Measurements from ENCODE around the gene SORCS2. TPM values are rescaled to one million over a fixed set of nuclear protein-coding genes. Genes with fewer than 3 reads are reported as not detected.

SORCS2 gene
- polyA plus RNA-seq, 1 donor from 2014 or later = not detected

DNA sequence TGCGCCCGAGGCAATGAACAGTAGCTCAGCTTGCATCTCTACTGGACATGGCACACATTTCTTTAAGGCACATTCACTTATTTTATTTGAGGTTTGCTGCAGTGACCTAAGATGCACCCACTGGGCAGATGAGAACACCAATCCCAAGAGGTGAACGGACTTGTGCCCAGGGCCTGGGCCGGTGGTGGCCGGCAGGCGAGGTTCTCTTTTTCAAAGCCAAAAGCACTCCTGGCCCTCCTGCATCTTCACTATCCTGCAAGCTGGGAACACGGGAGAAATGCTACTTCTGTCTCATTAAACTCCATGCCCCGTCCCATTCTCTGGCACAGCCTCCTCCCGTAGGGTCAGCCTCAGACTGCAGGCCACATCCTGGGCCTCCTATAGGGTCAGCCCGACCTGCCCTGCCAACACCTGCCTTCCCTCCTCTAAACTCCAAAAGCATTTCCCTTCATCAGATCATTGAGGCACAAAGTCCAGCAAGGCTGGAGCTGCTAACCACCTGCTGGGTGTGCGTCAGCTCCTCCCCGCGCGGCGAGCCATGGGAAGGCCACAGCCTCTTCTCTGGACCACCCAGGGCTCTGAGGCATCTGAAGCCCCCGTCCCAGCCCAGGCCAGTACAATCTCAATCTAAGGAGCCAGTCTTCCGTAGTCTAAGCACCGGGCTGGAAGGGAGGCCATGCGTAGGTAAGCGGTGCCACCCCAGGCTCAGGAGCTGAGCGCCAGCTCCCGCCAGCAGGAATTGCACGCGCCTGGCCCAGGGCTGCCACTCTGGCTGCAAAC, 581.3 kb downstream of the SORCS2 start:
- Mint-ChIP-seq H3K36me3 (no peaks in the 10 kb centered on the region), H3K4me1 (peaks cover 0 to 14% (median 6%) of the 10 kb centered on the region in 3 donors), H3K9me3 (no peaks in the 10 kb centered on the region), H3K27ac (peak overlapping the region in 1 of 3 donors; percentile 64), H3K27me3 (peaks cover 26% of the 10 kb centered on the region), H3K4me3 (no peak overlapping the region)

DNA sequence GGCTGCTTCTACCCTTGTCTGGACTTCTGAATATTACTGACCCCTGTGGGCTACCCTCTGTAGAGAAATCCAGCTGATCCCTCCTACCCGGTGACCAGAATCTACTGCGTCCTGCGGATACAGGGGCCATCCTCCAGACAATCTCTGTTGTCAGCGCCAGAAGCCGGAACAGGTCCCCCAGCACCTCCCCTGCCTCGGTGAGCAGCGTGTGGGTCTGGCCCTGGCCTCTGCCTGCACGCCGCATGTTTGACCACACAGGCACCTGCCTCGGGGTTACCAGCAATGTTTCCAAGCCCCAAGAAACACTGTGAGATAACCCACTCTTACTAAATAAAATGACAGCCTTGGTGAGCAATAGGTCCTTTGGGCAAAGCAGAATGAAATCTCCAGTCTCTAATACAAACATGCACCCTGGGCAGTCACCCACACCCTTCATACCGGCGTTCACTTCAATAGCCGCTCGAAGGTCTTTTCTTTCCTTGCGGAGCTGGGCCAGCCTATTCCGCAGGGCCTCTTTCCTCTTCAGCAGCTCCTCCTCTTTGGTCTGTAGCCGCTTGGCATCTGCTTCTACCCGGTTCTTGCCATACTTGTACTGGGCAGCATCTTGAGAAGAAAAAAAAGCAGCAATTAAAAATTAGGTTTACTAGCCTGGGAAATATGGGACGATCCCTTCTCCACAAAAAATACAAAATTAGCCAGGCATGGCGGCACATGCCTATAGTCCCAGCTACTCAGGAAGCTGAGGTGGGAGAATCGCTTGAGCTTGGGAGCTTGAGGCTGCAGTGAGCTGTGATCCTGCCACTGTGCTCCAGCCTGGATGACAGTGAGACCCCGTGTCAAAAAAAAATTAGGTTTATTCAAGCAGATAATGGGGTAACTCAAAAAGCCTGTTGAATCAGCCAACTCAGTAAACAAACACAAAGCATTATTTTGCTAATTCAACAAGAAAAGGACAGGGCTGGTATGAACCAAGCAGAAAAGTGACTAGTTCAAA, 582.3 kb downstream of the SORCS2 start:
- Mint-ChIP-seq H3K4me1 (peaks cover 0 to 14% (median 6%) of the 10 kb centered on the region in 3 donors), H3K4me3 (no peak overlapping the region), H3K27ac (no peak overlapping the region), H3K9me3 (no peaks in the 10 kb centered on the region), H3K36me3 (no peaks in the 10 kb centered on the region), H3K27me3 (peaks cover 26% of the 10 kb centered on the region)

DNA sequence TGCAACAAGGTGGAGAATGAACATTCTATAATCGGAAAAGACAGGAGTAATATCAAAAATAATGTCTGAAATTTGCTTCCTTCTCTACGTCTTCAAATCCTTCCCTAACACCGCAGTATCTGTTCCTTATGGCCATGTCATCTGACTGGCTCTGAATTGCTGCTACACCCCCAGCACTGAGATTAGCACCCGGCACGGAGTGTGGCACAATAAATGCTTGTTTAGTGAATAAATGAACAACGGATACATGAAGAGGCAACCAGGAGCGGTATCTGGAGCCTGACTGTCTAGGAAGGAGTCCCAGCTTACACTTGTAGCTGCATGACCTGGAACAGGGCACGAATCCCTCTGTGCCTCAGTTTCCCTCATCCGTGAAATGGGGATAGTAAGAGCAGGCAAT, 583.1 kb downstream of the SORCS2 start:
- no peaks in the 10 kb centered on the region for H3K36me3 Mint-ChIP-seq

GRCh38 chr4:7777017-7777710, 584.8 kb downstream of the SORCS2 start:
- Mint-ChIP-seq H3K27ac (no peak overlapping the region), H3K4me3 (no peak overlapping the region), H3K36me3 (no peaks in the 10 kb centered on the region), H3K4me1 (no peaks in the 10 kb centered on the region), H3K27me3 (peaks cover 19% of the 10 kb centered on the region), H3K9me3 (no peaks in the 10 kb centered on the region)

More for the DNA sequence above, 583.1 kb downstream of the SORCS2 start:
- Mint-ChIP-seq H3K9me3 (no peaks in the 10 kb centered on the region), H3K4me1 (peaks cover 0 to 12% (median 6%) of the 10 kb centered on the region in 3 donors), H3K4me3 (no peak overlapping the region), H3K27me3 (peaks cover 21% of the 10 kb centered on the region), H3K27ac (no peak overlapping the region)

DNA sequence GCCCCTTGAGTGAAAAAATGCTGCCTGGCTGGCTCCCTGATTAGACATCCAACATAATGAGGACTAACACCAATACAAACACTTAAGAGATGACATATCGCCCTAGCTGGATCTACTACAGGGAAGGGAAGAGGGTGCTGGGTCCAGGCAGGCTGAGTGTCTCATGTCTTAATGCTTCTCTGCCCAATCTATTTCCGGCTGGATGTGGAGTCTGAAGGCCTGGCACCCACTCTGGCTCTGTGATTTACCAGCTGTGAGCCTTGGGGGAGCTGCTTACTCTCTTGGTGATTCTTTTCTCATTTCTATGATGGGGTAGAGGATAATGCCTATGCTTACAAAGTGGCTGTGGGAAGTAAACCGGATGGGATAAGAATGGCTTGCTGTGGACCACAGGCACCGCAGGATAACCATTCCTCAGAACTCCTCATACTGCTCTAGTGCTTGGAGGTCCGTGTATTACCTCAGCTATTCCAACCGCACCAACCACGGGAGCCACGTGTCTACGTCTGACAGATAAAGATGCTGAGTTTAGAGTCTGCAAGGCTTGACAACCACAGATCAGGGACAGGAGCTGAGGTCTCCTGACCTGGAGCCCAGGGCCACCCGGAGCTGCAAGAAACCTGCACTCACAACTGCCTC, 585.7 kb downstream of the SORCS2 start:
- Mint-ChIP-seq H3K27ac (no peak overlapping the region), H3K27me3 (peaks cover 16% of the 10 kb centered on the region), H3K4me1 (no peaks in the 10 kb centered on the region)

GRCh38 chr4:7778510-7779431, 586.4 kb downstream of the SORCS2 start:
- no peaks in the 10 kb centered on the region for H3K36me3 Mint-ChIP-seq
- H3K27ac Mint-ChIP-seq = no peak overlapping the region
- H3K27me3 Mint-ChIP-seq = peaks cover 9% of the 10 kb centered on the region
- no peaks in the 10 kb centered on the region for H3K9me3 Mint-ChIP-seq
- H3K4me3 Mint-ChIP-seq = no peak overlapping the region
- H3K4me1 Mint-ChIP-seq = peaks cover 0 to 2% (median 0%) of the 10 kb centered on the region in 3 donors

More for the DNA sequence above, 585.7 kb downstream of the SORCS2 start:
- Mint-ChIP-seq H3K36me3 (no peaks in the 10 kb centered on the region), H3K9me3 (no peaks in the 10 kb centered on the region), H3K4me3 (no peak overlapping the region)

DNA sequence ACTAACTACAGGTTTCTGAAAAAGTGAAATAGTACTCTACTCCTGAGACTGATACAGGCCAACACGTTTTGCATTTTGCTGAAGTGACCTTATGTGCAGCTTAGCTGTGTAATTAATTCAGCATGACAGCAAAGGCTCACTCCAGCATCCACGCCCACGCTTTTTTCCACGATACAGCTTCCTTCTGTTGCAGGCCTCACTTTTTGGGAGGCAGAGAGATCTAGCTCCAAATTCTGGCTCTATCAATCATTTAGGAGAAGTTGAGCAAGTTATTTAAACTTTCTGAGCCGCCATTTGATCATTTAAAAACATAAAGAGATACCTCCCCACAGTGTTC, 587.1 kb downstream of the SORCS2 start:
- Mint-ChIP-seq H3K9me3 (no peaks in the 10 kb centered on the region), H3K4me1 (peaks cover 0 to 2% (median 0%) of the 10 kb centered on the region in 3 donors), H3K27me3 (peaks cover 9% of the 10 kb centered on the region), H3K27ac (no peak overlapping the region), H3K4me3 (no peak overlapping the region), H3K36me3 (no peaks in the 10 kb centered on the region)

- Mint-ChIP-seq H3K27me3 (peaks cover 11% of the 10 kb centered on the region), H3K4me1 (peaks cover 0 to 2% (median 0%) of the 10 kb centered on the region in 3 donors), H3K4me3 (no peak overlapping the region), H3K9me3 (no peaks in the 10 kb centered on the region), H3K27ac (no peak overlapping the region), H3K36me3 (no peaks in the 10 kb centered on the region)
Observed at GRCh38 chr4:7780751-7781348, 588.5 kb downstream of the SORCS2 start.

GRCh38 chr4:7781366-7781765, 589.0 kb downstream of the SORCS2 start:
- no peak overlapping the region for H3K4me3 Mint-ChIP-seq
- H3K36me3 Mint-ChIP-seq = no peaks in the 10 kb centered on the region
- H3K27me3 Mint-ChIP-seq = peaks cover 11% of the 10 kb centered on the region
- H3K4me1 Mint-ChIP-seq = peaks cover 0 to 3% (median 2%) of the 10 kb centered on the region in 3 donors
- peaks cover 0 to 1% (median 0%) of the 10 kb centered on the region in 3 donors for H3K9me3 Mint-ChIP-seq
- peak overlapping the region in 1 of 3 donors; percentile 71 for H3K27ac Mint-ChIP-seq

GRCh38 chr4:7781993-7782392, 589.7 kb downstream of the SORCS2 start:
- Mint-ChIP-seq H3K27me3 (peaks cover 11% of the 10 kb centered on the region), H3K36me3 (no peaks in the 10 kb centered on the region), H3K4me1 (peaks cover 0 to 3% (median 2%) of the 10 kb centered on the region in 3 donors), H3K9me3 (peaks cover 0 to 1% (median 0%) of the 10 kb centered on the region in 3 donors), H3K4me3 (no peak overlapping the region), H3K27ac (no peak overlapping the region)

DNA sequence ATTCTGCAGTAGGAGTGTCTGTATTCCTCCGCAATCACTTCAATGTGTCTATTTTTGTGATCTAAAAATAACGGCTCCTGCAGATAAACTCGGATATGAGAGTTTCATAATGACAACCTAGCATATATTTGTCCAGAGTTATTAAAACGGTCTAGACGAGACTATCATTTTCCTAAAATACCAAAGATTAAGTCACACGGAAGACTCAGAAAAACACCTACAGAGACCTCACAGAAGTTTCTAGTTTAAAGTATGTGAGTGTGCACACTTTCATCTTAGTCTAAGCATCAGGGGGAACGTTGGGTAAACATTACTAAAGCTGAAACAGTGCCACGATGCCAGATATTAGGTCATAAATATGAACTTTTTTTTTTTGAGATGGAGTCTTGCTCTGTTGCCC, 590.4 kb downstream of the SORCS2 start:
- Mint-ChIP-seq H3K27ac (peak overlapping the region in 1 of 3 donors; percentile 69), H3K4me1 (peaks cover 0 to 3% (median 2%) of the 10 kb centered on the region in 3 donors), H3K4me3 (no peak overlapping the region)

DNA sequence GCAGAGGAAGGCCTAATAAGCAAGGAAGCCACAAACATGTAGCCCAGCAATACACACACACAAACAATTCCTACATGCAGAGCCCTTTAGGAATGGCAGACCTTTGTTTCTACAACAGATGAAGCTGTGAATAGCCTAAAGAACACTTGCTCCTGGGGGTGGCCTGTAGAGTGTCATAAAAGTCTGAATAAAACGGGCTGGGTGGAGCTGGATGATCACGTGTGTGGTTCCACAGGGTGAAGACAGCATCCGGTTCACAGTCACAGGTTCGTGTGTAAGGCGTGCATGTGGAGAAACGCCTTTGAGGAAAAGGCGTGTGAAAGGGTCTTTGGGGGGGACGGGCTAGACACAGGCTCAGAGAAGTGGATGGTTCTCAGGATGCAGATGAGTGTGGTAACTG, 591.2 kb downstream of the SORCS2 start:
- Mint-ChIP-seq H3K36me3 (no peaks in the 10 kb centered on the region), H3K9me3 (peaks cover 0 to 1% (median 0%) of the 10 kb centered on the region in 3 donors), H3K4me3 (no peak overlapping the region), H3K27ac (peak overlapping the region in 1 of 3 donors; percentile 69), H3K27me3 (peaks cover 9% of the 10 kb centered on the region), H3K4me1 (peaks cover 0 to 3% (median 2%) of the 10 kb centered on the region in 3 donors)

More for the DNA sequence above, 590.4 kb downstream of the SORCS2 start:
- Mint-ChIP-seq H3K36me3 (no peaks in the 10 kb centered on the region), H3K27me3 (peaks cover 11% of the 10 kb centered on the region), H3K9me3 (peaks cover 0 to 1% (median 0%) of the 10 kb centered on the region in 3 donors)
